Panc1 (cell line): Measurements from ENCODE around the gene PRCD.

Experiments used
- POLR2AphosphoS5 ChIP-seq: IDR thresholded peaks from 2 replicates; pipeline ENCODE4 v1.6.1; 2012; ENCODE audit warnings: mild to moderate bottlenecking, low read depth, low read length, moderate library complexity
- SIN3A ChIP-seq: IDR thresholded peaks from 2 replicates; pipeline ENCODE4 v1.6.1; 2012; ENCODE audit warnings: low read depth, mild to moderate bottlenecking, low read length, moderate library complexity, borderline replicate concordance; ENCODE audit not compliant: insufficient read depth
- TF ChIP-seq, protein P1 (sequence below): fragments of 450-650 bp; IDR thresholded peaks from 2 replicates; pipeline ENCODE4 v1.5.1; 2017; ENCODE audit warnings: mild to moderate bottlenecking
- TF ChIP-seq, protein P2 (sequence below), 2 experiments: IDR thresholded peaks; 2 replicates each; pipeline ENCODE4 v1.6.1; 2011 to 2012; ENCODE audit warnings: low read depth in 2 of 2, control low read depth in 1 of 2, low read length in 1 of 2, mild to moderate bottlenecking in 1 of 2, moderate library complexity in 1 of 2; ENCODE audit not compliant: insufficient read depth in 1 of 2

DNA sequence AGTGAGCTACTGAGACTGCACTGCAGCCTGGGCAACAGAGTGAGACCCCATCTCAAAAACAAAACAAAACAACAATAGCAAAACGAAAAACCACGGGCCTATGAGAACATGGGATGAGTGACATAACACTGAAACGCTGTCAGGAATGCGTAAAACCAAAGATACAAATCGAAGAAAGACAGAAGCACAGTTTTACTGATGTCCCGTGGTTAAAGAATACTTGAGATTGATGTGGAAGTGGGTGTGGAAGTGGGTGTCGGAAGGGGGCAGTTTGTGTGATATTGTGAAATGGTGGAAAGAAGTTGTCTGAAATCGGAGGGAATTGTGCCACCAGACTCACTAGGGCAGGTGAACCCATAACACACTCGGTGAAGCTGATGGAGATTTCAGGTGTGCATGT is 36.3 kb downstream of the PRCD start:
- TF ChIP-seq, protein P1, sequence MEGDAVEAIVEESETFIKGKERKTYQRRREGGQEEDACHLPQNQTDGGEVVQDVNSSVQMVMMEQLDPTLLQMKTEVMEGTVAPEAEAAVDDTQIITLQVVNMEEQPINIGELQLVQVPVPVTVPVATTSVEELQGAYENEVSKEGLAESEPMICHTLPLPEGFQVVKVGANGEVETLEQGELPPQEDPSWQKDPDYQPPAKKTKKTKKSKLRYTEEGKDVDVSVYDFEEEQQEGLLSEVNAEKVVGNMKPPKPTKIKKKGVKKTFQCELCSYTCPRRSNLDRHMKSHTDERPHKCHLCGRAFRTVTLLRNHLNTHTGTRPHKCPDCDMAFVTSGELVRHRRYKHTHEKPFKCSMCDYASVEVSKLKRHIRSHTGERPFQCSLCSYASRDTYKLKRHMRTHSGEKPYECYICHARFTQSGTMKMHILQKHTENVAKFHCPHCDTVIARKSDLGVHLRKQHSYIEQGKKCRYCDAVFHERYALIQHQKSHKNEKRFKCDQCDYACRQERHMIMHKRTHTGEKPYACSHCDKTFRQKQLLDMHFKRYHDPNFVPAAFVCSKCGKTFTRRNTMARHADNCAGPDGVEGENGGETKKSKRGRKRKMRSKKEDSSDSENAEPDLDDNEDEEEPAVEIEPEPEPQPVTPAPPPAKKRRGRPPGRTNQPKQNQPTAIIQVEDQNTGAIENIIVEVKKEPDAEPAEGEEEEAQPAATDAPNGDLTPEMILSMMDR = no peak
- TF ChIP-seq POLR2AphosphoS5 (no peak), SIN3A (no peak)
- TF ChIP-seq, protein P2, sequence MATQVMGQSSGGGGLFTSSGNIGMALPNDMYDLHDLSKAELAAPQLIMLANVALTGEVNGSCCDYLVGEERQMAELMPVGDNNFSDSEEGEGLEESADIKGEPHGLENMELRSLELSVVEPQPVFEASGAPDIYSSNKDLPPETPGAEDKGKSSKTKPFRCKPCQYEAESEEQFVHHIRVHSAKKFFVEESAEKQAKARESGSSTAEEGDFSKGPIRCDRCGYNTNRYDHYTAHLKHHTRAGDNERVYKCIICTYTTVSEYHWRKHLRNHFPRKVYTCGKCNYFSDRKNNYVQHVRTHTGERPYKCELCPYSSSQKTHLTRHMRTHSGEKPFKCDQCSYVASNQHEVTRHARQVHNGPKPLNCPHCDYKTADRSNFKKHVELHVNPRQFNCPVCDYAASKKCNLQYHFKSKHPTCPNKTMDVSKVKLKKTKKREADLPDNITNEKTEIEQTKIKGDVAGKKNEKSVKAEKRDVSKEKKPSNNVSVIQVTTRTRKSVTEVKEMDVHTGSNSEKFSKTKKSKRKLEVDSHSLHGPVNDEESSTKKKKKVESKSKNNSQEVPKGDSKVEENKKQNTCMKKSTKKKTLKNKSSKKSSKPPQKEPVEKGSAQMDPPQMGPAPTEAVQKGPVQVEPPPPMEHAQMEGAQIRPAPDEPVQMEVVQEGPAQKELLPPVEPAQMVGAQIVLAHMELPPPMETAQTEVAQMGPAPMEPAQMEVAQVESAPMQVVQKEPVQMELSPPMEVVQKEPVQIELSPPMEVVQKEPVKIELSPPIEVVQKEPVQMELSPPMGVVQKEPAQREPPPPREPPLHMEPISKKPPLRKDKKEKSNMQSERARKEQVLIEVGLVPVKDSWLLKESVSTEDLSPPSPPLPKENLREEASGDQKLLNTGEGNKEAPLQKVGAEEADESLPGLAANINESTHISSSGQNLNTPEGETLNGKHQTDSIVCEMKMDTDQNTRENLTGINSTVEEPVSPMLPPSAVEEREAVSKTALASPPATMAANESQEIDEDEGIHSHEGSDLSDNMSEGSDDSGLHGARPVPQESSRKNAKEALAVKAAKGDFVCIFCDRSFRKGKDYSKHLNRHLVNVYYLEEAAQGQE (IDR thresholded peaks at IDR 0.05; ENCODE audit: insufficient read depth in 1 of 2, low read depth in 2 of 2, low read length in 1 of 2) = no peak
